Activated gamma-delta T cell (primary cell): ENCODE measurements around the gene TXNIP.
"Not testable (repeated sequence)": the region's sequence is repeated elsewhere in the genome, so short reads cannot be mapped to it uniquely, and the experiment has no call there.

Experiments
- DNase-seq: peaks from one replicate; lab custom pipeline; 2025; lab: John Stamatoyannopoulos, UW
- total RNA-seq, 2 donors: gene quantifications; one replicate each; lab custom pipeline; 2026; lab: John Stamatoyannopoulos, UW

TXNIP gene, protein sequence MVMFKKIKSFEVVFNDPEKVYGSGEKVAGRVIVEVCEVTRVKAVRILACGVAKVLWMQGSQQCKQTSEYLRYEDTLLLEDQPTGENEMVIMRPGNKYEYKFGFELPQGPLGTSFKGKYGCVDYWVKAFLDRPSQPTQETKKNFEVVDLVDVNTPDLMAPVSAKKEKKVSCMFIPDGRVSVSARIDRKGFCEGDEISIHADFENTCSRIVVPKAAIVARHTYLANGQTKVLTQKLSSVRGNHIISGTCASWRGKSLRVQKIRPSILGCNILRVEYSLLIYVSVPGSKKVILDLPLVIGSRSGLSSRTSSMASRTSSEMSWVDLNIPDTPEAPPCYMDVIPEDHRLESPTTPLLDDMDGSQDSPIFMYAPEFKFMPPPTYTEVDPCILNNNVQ
- 842 to 1,481 reads per million in 2 donors for total RNA-seq

- peak; percentile 89 for DNase-seq
Measured at GRCh38 chr1:145996433-145997015, at the start of gene TXNIP. Gene TXNIP (minus strand): TSS chr1:145996579. CDS start chr1:145996266, 313 bp downstream.

- DNase-seq = no peak
Measured at GRCh38 chr1:146039844-146040194, 43.4 kb upstream of the TXNIP start.

DNA sequence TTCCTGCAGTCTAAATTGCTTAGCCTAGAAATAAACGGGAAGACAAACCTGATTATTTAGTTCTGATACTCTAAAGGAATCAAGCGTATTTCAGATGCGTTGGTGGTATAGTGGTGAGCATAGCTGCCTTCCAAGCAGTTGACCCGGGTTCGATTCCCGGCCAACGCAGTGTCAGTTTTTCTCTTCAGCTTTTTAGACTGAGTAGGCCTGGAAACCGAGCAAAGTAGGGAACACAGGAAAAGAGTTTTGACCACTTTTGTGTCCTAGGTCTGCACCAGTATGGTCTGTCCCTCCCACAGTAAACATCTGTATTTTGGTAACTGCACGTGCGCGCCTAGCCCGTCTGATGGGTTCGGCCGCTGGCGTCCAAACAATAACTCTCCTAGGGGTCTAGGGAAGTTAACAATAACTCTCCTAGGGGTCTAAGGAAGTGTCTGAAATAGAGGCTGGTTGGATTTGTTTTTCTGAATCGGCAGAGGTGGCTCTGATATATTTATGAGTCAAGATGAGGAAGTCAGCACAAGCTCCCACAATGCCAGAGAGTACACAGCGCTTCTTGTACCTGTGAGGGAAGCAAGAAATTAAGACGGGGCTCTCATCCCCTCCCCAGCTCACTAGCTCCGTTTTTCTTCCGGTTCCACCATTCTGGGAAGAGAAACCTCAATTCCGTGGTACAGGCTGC is 40.7 kb upstream of the TXNIP start:
- no peak for DNase-seq

DNA sequence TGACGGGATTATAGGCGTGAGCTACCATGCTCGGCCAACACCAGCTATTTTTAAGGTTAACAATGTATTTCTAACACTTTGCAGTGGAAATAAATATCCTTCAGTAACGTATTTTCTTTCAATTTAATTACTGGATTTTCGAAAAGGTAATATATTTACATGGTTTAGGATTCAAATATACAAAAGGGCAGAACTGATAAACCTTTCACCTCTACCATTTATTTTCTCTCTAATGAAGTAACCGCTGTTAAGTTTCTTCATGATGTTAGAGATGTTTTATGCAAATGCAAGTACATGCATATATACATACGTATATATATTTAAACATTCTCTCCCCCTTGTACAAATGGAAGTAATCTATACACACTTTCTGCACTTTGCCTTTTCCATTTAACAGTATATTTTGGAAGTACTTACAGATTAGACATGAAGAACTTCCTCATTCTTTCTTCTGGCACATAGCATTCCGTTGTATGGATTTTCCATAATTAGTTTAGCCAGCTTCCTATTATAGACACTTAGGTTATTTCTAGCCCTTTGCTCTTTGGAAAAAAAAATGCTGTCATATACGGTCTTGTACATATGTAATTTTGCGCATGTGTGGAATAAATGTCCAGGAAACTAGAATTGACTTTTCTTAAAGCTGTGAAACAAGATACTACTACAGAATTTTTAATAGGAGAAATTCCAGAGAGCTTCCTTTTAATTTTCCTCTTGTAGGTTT is 40.0 kb upstream of the TXNIP start:
- DNase-seq = no peak

GRCh38 chr1:146035048-146035423 is 38.7 kb upstream of the TXNIP start:
- DNase-seq = no peak

GRCh38 chr1:146032631-146033219 is 36.3 kb upstream of the TXNIP start:
- DNase-seq = no peak

DNA sequence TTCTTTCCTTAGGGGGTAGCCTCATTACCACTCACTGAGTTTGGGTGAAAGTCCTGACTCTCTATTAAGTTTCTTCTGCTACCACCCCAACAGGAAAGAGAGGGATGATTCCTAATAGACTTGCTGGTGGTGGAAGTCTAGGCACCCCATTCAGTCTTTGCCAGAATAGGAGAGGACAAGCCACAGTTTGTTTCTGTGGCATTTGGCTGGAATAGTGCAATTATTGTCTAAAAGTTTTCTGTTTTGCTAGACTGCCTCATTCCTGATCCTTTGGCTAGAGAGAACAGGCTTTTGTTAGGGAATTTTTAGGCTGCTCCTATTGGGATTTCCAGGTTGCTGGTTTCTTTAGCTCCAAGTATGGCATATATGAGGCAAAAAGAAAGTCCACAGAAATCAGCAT is 35.1 kb upstream of the TXNIP start:
- DNase-seq = no peak

- no peak for DNase-seq
Measured at GRCh38 chr1:146029117-146029516, 32.7 kb upstream of the TXNIP start.

GRCh38 chr1:146026650-146027049 is 30.3 kb upstream of the TXNIP start:
- DNase-seq = not testable (repeated sequence)

- not testable (repeated sequence) for DNase-seq
Measured at GRCh38 chr1:146025787-146026495, 29.6 kb upstream of the TXNIP start.

DNA sequence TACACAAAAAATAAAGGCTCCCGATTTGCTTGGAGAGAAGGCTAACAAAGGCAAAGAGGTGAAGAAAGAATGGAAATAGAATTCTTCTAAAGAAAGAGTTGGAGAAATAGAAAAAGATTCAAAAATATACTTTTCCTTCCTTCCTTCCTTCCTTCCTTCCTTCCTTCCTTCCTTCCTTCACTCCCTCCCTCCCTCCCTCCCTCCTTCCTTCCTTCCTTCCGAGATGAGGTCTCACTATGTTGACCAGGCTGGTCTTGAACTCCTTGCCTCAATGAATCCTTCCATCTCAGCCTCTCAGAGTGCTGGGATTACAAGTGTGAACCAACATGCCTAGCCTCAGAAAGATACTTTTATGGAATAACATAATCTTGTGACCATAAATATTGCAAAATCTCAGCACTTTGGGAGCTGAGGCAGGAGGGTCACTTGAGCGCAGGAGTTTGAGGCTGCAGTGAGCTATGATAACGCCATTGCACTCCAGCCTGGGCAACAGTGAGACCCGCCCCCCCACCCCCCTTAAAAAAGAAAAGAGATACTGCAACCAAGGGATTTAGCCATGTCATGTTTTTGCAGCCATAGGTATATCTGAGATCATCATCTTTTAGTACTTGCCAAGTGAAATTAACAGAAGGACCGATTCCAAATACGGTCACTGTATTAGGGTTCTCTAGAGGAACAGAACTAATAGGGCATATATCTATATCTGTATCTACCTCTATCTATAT is 26.2 kb upstream of the TXNIP start:
- DNase-seq = no peak

GRCh38 chr1:146021622-146022402 is 25.4 kb upstream of the TXNIP start, which contains the start of gene HJV:
Gene HJV (minus strand): TSS chr1:146021735. CDS start chr1:146020231, 1,504 bp downstream.
- DNase-seq = no peak

DNA sequence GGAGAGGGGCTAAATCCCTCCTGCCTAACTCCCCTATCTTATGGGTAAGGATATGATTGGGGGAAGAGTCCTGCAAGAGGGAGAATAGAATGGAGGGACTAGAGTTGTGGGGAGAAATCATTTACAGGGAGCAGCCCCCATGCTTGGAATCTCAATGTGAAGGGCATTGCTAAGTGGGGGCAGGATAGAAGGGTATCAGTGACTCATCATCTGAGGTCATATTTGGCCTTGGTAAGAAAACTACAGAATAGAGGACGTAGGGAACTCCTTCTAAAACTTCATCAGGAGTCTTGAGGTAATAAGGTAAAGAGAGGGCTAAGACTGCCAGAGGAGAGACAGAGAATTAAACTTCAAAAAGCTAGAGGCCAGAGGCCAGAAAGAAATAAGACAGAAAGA is 24.7 kb upstream of the TXNIP start:
- no peak for DNase-seq

GRCh38 chr1:146020058-146021049 is 24.0 kb upstream of the TXNIP start:
- DNase-seq = no peak

DNA sequence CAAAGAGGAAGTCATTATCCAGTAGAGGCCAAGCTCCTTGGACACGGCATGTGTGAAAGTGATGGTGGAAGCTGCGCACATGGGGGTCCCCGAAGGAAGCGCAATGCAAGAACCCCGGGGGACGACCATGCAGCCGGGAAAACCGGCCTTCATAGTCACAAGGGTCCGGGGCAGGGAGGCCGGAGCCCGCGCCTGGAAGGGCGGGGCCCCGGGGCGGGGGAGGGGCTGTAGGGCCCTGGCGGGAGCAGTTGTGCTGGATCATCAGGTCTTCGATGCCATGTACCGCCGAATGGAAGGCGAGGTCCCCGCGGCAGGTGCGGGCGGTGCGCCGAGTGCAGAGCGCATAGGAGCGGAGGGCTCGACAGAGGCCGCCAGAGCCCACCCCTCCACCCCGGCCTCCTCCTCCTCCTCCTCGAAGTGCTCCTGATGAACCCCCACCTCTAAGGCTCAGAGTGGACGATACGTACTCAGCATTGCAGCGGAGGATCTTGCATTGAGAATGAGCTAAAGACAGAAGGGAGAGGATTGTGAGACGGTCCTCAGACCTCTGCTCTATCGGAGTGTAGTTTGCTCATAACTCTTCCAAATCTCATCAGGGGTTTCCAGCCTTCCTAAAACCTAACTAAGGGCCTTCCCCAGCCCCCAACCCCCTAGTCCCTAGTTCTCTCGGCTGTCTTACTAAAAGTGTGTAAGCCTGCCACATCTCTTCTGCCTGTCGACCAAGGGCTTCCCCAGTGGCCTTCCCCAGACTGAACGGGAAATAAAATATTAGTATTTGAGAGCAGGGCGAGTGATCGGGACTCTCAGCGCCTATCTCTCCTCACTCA is 23.1 kb upstream of the TXNIP start:
- DNase-seq = no peak

DNA sequence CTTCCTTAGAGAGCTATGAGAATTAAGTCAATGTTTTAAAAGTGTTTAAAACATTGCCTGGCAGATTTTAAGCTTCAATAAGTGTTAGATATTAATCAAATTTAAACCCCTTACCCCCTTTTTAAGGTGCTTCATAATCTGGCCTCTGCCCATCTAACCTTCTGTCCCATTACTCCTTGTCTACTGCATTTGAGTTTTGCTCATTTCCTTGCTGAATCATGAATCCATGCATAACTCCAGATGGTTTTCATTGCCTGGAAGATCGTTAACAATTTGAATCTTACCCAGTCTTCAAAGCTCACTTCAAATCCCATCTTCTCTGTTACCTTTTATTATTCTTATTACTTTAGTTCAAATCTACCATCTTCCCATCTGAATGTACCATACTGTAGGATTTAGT is 20.5 kb upstream of the TXNIP start:
- DNase-seq = no peak

DNA sequence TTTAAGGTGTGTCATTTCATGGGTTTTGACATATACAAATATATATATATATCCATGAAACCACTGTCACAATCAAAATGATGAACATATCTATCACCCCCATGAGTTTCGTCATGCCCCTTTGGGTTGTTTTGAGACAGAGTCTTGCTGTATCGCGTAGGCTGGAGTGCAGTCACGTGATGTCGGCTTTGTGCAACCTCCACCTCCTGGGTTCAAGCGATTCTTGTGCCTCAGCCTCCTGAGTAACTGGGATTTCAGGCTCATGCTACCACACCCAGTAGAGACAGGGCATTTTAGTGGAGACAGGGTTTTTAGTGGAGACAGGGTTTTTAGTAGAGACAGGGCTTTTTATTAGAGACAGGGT is 17.2 kb upstream of the TXNIP start:
- DNase-seq = no peak
